GM19025 (cell line): ENCODE results near the gene CD6.

Experiments used
- ATAC-seq: cut with Tn5 transposase; IDR thresholded peaks from one replicate; pipeline ENCODE4 v1.9.1; 2021; ENCODE audit warnings: mild to moderate bottlenecking, low read depth, moderate library complexity; ENCODE audit not compliant: unreplicated experiment

The CD6 gene

DNA sequence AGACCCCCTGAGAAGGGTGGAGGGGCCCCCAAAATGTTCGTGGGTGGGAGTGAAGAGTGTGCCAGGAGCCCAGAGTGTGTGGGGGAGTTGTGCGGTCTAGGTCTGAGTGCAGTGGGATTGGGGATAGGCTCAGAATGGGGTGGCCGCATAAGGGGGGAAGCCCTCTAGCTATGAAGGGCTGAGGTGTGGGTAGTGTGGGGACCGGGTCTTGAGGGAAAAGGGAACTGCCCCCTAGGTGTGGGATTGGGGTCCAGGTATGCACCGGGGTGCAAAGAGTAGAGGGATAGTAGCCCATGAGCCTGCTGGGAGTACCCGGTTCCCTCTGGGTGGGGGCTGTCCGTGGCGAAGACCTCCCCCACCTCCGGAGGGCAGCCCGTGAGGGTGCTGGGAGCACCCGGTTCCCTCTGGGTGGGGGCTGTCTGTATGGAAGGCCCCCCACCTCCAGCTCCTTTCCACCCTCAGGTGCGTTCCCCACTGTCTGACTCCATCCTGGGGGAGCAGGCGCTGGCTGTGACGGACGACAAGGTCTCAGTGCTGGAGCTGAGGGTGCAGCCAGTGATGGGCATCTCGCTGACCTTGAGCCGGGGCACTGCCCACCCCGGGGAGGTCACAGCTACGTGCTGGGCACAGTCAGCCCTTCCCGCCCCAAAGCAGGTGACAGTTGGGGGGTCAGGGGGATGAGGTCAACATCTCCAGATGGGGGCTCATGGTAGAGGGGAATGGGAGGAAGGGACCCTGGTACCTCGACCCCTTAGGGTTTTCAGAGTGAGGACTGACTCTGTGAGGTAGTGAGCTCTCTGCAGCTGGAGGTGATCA is 36.5 kb upstream of the CD6 start:
- no peak for ATAC-seq

- no peak for ATAC-seq
These were observed 35.6 kb upstream of the CD6 start for GRCh38 chr11:60935676-60936442.

GRCh38 chr11:60936467-60937143 is 34.9 kb upstream of the CD6 start:
- ATAC-seq = no peak

DNA sequence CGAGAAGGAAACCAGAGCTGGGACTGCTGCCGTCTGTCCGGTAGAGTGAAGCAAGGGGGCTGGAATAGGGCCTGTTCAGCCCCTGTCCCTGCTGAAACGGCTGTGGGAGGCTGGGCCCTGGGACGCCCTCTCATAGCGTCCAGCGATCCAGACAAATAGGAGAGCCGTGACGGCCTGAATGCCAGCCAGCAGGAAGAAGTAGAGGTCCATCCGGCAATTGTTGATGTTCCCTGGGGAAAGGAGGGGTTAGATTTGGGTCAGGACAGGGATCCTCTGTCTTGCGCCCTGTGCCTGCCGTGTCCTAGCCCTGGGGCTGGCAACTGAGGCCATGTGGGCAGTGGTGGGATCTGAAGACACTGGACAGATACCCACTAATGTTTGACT is 34.3 kb upstream of the CD6 start:
- ATAC-seq = no peak

DNA sequence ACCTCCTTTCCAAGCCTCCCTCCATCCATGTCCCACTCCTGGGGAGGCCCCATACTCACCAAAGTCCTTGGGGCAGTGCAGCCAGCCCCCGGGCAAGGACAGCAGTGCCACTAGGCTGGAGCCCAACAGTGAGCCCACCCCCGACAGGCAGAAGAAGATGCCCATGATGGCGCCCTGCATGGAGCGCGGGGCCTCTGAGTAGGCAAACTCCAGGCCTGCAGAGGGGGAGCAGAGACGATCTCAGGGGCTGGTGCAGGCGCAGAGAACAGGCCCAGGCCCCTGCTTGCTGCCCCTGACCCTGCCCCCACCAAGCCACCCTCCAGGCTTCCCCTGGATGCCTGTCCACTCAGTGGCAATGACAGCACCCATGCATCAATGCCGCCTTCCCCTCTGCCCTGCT is 33.7 kb upstream of the CD6 start:
- ATAC-seq = no peak

DNA sequence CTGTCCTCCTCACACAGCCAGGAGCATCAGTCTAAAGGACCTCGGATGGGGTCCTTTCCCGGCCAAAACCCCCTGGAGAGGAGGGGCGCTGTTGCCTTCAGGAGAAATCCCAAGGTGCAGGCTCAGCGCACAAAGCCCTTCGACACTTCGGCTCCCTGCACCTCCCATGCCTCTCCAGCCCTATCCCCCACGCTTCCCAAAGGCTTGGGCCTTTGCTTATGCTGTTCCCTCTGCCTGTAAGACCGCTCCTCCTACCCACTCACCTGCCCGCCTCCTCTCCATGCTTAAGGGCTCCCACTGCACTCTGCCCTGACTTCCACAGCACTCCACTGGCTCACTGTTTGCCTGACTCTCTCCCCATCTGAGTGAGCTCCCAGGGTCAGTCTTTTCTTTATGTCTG is 33.0 kb upstream of the CD6 start:
- no peak for ATAC-seq

DNA sequence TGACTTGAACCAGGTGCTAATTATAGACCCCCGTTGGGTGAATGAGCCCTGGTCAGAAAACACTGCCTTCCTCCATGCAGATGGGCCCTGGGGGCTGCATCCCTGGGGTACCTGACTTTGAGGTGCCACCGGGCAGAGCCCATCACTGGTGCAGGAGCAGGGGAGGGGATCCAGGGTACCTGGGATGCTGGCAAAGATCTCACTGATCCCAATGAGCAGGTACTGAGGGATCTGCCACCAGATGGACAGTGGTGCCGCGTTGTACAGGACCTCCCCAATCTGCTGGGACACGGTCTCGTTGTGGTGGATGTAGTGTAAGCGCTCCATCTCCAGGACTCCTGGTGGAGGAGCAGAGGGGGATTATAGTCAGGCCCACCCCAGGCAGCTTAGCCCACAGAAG is 32.2 kb upstream of the CD6 start:
- ATAC-seq = no peak

- no peak for ATAC-seq
These were observed 31.6 kb upstream of the CD6 start for GRCh38 chr11:60939855-60940254.

DNA sequence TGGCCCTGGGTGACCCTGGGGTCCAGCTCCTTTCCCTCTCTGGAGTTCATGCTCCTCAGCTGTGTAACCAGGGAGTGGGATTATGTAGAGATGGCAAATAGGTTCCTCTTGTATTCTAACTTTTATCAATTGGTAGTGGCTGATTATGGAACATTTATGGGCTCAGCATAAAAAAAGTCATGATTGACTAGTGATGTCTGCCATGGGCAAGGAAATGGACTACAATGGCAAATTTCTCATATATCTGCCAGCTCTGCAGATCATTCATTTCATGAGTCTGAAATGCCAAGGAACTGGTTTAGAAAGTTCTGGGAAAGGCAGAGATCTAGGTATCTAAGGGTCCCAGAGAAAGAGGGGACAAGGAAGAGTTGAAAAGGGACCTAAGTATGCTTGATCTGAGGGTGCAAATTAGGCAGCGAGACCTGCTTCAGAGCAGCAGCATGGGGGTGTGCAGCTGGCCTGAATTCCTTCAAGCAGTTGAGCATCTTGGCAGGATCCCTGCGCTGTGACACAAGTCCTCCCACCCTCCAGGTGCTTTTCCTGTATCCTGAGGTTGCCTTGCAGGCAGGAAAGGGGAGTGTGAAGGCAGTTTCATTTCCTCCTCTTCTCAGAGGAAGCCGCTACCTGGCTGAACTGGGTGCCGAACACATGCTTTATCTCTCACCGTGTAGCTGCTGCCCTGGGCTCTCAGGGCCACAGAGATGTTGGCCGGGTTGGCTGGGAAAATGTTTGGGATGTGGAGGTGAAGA is 29.9 kb upstream of the CD6 start:
- ATAC-seq = no peak

DNA sequence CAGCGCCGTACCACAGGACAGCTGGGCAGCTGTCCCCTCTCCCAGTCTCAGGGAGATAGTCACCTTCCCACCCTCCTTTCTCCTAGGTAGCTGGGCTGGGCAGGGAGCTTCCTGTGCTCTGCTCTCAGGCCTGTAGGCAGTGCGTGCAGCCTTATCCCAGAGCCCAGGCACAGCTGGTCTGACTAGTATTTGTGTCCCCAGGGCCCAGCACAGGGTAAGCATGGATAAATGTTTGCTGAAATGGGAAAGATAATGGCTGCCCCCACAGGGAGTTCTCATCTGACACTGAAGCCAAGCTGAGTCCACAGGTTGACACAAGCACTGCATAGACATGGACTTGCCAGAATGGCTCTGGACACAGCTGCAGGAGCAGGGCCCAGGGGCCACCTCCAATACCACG is 29.3 kb upstream of the CD6 start:
- no peak for ATAC-seq

GRCh38 chr11:60942970-60943565 is 28.4 kb upstream of the CD6 start:
- no peak for ATAC-seq

DNA sequence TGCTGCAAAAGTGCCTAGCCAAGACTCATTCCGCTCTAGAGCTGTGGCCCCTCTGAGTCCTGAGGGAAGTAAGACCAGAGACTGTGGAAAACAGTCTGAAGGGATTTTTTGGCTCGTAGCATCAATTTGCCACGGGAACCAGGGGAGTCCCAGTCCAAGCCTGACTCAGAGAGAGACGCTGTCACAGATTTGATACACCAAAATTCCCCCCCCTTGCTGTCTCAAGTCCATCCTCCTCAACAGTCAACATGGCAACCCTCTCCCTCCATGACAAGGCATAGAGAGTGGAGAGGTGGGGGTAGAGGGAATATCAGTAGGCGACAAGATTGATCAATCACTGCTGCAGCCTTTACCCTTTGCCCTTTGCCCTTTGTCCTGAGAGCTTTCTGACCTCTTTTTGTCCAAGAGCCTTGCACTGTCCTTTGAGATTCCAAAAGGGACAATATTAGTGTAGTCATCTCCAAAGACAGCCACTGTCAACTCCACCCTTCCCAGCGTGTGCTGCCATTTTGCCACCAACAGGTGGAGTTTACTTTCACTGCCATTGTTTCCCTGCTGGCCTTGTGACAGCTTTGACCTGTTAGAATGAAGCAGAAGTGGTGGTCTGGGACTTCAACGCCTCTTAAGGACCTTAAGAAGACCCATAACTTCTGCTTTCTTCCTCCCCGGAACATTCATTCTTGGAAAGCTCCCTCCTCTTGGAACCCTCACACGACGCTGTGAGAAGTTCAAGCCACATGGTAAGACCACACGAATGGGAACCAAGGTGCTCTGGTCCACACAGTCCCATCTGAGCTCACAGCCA is 26.8 kb upstream of the CD6 start:
- ATAC-seq = no peak

GRCh38 chr11:60945295-60945667 is 26.2 kb upstream of the CD6 start:
- no peak for ATAC-seq

GRCh38 chr11:60946601-60947264 is 24.7 kb upstream of the CD6 start:
- no peak for ATAC-seq

GRCh38 chr11:60947700-60948099 is 23.8 kb upstream of the CD6 start:
- ATAC-seq = no peak

DNA sequence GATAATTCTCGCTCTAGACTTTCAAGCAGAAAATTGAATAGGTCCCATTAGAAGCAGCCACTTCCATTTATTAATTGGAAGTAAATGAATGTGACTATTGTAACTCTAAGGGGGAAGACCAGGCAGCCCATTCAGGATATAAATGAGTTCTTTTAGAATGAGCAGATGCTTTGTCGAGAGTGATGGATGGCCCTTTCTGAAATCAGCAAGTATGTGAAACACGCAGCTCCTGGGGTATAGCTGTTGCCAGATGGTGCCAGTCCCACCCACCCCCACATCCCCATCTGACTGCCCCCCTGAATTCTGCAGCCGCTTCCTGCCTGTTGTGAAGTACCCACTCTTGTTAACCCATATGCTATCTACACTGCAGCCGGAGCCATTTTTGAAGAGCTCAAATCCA is 23.2 kb upstream of the CD6 start:
- no peak for ATAC-seq

DNA sequence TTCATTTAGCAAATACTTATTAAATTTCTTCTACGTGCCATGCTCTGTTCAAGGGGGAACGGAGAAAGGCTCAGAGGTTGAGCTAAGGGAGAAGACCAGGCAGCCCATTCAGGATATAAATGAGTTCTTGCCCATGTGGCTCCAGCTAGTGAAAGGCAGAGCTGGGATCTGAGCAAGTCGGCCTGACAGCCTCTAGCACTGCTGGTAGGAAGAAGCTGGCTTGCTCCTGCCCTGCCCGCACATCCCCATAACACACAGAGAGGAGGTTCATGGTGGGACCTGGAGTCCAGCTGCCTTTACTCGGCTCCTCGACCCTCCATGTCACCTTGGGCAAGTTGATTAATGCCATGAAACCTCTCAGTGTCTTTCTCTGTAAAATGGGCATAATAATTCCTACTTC is 21.5 kb upstream of the CD6 start:
- no peak for ATAC-seq

DNA sequence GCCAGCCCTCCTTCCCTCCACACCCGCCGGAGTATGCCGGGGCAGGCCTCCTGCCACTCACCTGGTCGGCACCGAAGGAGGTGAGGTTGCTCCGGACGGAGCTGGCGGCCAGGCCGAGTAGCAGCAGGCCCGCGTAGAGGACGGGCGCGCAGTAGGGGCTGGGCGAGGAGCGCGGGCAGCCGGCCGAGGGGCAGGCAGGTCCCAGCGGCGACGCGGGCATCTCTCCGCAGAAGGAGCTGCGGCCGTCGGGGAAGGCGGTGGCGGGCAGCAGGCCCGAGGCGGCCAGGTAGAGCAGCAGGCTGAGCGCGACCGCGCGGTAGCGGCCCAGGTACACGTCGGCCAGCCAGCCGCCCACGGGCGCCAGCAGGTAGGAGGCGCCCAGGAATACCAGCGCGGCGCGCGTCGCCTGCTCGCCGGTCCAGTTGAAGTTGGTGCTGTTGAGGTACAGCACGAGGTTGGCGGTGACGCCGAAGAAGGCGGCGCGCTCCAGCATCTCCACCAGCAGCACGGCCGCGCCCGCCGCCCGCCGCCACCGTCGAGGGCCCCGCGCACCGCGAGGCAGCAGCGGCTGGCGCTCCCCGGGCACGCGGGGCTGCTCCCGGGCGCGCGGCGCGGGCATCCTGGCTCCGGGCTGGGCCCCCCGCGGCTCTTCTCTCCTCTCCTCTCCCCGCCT is 20.4 kb upstream of the CD6 start:
- ATAC-seq = no peak

DNA sequence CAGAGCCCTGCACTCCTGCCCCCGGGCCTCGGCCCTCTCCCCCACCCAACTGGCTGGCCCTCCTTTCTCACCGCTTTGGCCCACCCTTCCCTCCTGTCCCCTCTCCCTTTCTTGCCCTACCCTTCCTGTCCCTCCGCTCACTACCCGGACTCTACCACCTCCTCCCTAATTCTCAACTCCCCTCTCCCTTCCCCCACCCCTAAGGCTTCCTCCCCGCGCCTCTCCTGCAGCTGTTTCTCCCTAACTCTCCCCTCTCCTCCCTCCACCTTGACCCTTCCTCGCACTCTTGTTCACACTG is 19.9 kb upstream of the CD6 start:
- no peak for ATAC-seq
